Glutamatergic neuron (in vitro differentiated cells): Measurements from ENCODE around the gene HSF5. TPM values are rescaled to one million over a fixed set of nuclear protein-coding genes. Genes with fewer than 3 reads are reported as not detected.

Experiments
- DNase-seq: peaks from one replicate; pipeline ENCODE4 v3.0.0; 2022
- H3K27ac Mint-ChIP-seq: one replicate; pipeline ENCODE4 v1.8.0; 2020; ENCODE audit warnings: mild to moderate bottlenecking, mixed read lengths, inconsistent platforms; ENCODE audit not compliant: unreplicated experiment
- H3K27me3 Mint-ChIP-seq: one replicate; pipeline ENCODE4 v1.8.0; 2020; ENCODE audit warnings: mild to moderate bottlenecking, moderate library complexity, mixed read lengths, inconsistent platforms; ENCODE audit not compliant: unreplicated experiment
- H3K36me3 Mint-ChIP-seq: one replicate; pipeline ENCODE4 v1.8.0; 2020; ENCODE audit warnings: mild to moderate bottlenecking, mixed read lengths, inconsistent platforms; ENCODE audit not compliant: unreplicated experiment
- H3K4me1 Mint-ChIP-seq: one replicate; pipeline ENCODE4 v1.8.0; 2020; ENCODE audit warnings: mild to moderate bottlenecking, low read depth, mixed read lengths, inconsistent platforms; ENCODE audit not compliant: unreplicated experiment
- H3K4me3 Mint-ChIP-seq: one replicate; pipeline ENCODE4 v1.8.0; 2020; ENCODE audit warnings: mild to moderate bottlenecking, mixed read lengths, inconsistent platforms; ENCODE audit not compliant: unreplicated experiment
- H3K9me3 Mint-ChIP-seq: one replicate; pipeline ENCODE4 v1.8.0; 2020; ENCODE audit warnings: mild to moderate bottlenecking, moderate library complexity, mixed read lengths, inconsistent platforms; ENCODE audit not compliant: unreplicated experiment
- CTCF ChIP-seq: fragments of 200-600 bp; sonication (generic); IDR thresholded peaks from one replicate; pipeline ENCODE4 v1.5.0; 2021; ENCODE audit not compliant: partially characterized antibody, unreplicated experiment
- total RNA-seq: library from RNA; stranded (reverse); fragmentation: NEBNext Ultra II Directional; extraction: Animal tissue kit (Norgen Biotek cat#: 25700); gene quantifications from one replicate; pipeline ENCODE4 v1.2.1, GENCODE V29; 2021; ENCODE audit not compliant: unreplicated experiment

Gene HSF5
- total RNA-seq, 1 donor from 2014 or later: 0.10 TPM

- H3K27ac Mint-ChIP-seq: no peak overlapping the region
- no peaks in the 10 kb centered on the region for H3K9me3 Mint-ChIP-seq
- H3K36me3 Mint-ChIP-seq: no peaks in the 10 kb centered on the region
- DNase-seq: no peak
- no peak for TF ChIP-seq CTCF
- H3K27me3 Mint-ChIP-seq: no peaks in the 10 kb centered on the region
- no peak overlapping the region for H3K4me3 Mint-ChIP-seq
- no peaks in the 10 kb centered on the region for H3K4me1 Mint-ChIP-seq
These were observed 78.8 kb downstream of the HSF5 start for GRCh38 chr17:58409432-58409831.

- TF ChIP-seq CTCF: no peak
These were observed 84.9 kb downstream of the HSF5 start for GRCh38 chr17:58403311-58403710.

GRCh38 chr17:58402679-58403078 lies 85.5 kb downstream of the HSF5 start:
- Mint-ChIP-seq H3K27ac (no peak overlapping the region), H3K4me1 (peaks cover 7% of the 10 kb centered on the region), H3K4me3 (no peak overlapping the region), H3K36me3 (no peaks in the 10 kb centered on the region), H3K27me3 (no peaks in the 10 kb centered on the region), H3K9me3 (no peaks in the 10 kb centered on the region)
- no peak for DNase-seq
- TF ChIP-seq CTCF: no peak

More at GRCh38 chr17:58403311-58403710, 84.9 kb downstream of the HSF5 start:
- H3K4me3 Mint-ChIP-seq: no peak overlapping the region
- no peak for DNase-seq
- H3K27ac Mint-ChIP-seq: no peak overlapping the region
- H3K9me3 Mint-ChIP-seq: no peaks in the 10 kb centered on the region
- peaks cover 7% of the 10 kb centered on the region for H3K4me1 Mint-ChIP-seq
- H3K27me3 Mint-ChIP-seq: no peaks in the 10 kb centered on the region
- no peaks in the 10 kb centered on the region for H3K36me3 Mint-ChIP-seq

GRCh38 chr17:58402047-58402446 lies 86.2 kb downstream of the HSF5 start:
- Mint-ChIP-seq H3K27me3 (no peaks in the 10 kb centered on the region), H3K27ac (no peak overlapping the region), H3K36me3 (no peaks in the 10 kb centered on the region), H3K4me1 (peaks cover 7% of the 10 kb centered on the region), H3K4me3 (no peak overlapping the region), H3K9me3 (no peaks in the 10 kb centered on the region)
- no peak for TF ChIP-seq CTCF
- no peak for DNase-seq

GRCh38 chr17:58401287-58401686 lies 86.9 kb downstream of the HSF5 start:
- no peak for DNase-seq
- Mint-ChIP-seq H3K9me3 (no peaks in the 10 kb centered on the region), H3K4me3 (no peak overlapping the region), H3K27me3 (no peaks in the 10 kb centered on the region), H3K27ac (no peak overlapping the region), H3K36me3 (no peaks in the 10 kb centered on the region), H3K4me1 (peaks cover 7% of the 10 kb centered on the region)
- TF ChIP-seq CTCF: no peak
